Activated CD4-positive, alpha-beta T cell treated with anti-CD3 and anti-CD28 coated beads, Interleukin-2, amount 10 ng/mL, durations not matched to agents 7 days and 5 days (primary cell): ENCODE data around the gene SLC25A47. TPM values are rescaled to one million over a fixed set of nuclear protein-coding genes. Genes with fewer than 3 reads are reported as not detected.
A peak's percentile ranks its signal among the peaks of the same experiment; 100 is the strongest.
"Not testable (repeated sequence)": the region's sequence is repeated elsewhere in the genome, so short reads cannot be mapped to it uniquely, and the experiment has no call there.

Source experiments
- CTCF ChIA-PET: fragments of 350-600 bp; sonication (Branson Sonifier 250); formaldehyde crosslinking; loops from one replicate; lab custom pipeline; 2021; ENCODE audit warnings: antibody characterized with exemption; lab: Charles Lee
- POLR2A ChIA-PET: fragments of 350-600 bp; sonication (Branson Sonifier 250); formaldehyde crosslinking; loops from one replicate; lab custom pipeline; 2021; ENCODE audit warnings: antibody characterized with exemption; lab: Charles Lee
- DNase-seq: peaks from one replicate; pipeline ENCODE4 v3.0.0-alpha.2; 2020
- H3K27ac Mint-ChIP-seq: one replicate; pipeline ENCODE4 v1.8.0; 2021; ENCODE audit warnings: mild to moderate bottlenecking, moderate library complexity, mixed read lengths
- H3K27me3 Mint-ChIP-seq: one replicate; pipeline ENCODE4 v1.8.0; 2021; ENCODE audit warnings: mixed read lengths
- H3K36me3 Mint-ChIP-seq: one replicate; pipeline ENCODE4 v1.8.0; 2021; ENCODE audit warnings: low read depth, mixed read lengths
- H3K4me1 Mint-ChIP-seq: one replicate; pipeline ENCODE4 v1.8.0; 2021; ENCODE audit warnings: mixed read lengths
- H3K4me3 Mint-ChIP-seq: one replicate; pipeline ENCODE4 v1.8.0; 2021; ENCODE audit warnings: mild to moderate bottlenecking, moderate library complexity, mixed read lengths
- H3K9me3 Mint-ChIP-seq: one replicate; pipeline ENCODE4 v1.8.0; 2021; ENCODE audit warnings: mixed read lengths
- total RNA-seq, 2 experiments: library from RNA; stranded (reverse); gene quantifications; one replicate each; pipeline ENCODE4 v1.2.3, GENCODE V29; 2021

Gene SLC25A47, protein sequence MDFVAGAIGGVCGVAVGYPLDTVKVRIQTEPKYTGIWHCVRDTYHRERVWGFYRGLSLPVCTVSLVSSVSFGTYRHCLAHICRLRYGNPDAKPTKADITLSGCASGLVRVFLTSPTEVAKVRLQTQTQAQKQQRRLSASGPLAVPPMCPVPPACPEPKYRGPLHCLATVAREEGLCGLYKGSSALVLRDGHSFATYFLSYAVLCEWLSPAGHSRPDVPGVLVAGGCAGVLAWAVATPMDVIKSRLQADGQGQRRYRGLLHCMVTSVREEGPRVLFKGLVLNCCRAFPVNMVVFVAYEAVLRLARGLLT
- total RNA-seq = not detected

- Mint-ChIP-seq H3K9me3 (no peaks in the 10 kb centered on the region), H3K4me3 (no peak within 1 kb of the TSS), H3K27me3 (no peaks in the 10 kb centered on the region), H3K36me3 (no peaks in the 10 kb centered on the region), H3K4me1 (no peaks in the 10 kb centered on the region), H3K27ac (peak within 1 kb of the TSS; percentile 25)
- ChIA-PET CTCF (interaction anchor here (0.6 to 1.2 kb wide), 4 partner anchors 9 to 54 kb away, joined by 3 to 4 read pairs (median 3); no protein-coding TSS in a partner anchor), POLR2A (no interaction called here)
- DNase-seq = no peak
These were observed at the start of gene SLC25A47 for GRCh38 chr14:100323121-100323941. SLC25A47 (plus strand) TSS chr14:100323339; CDS start chr14:100323415, 76 bp downstream.

- no peak for DNase-seq
- Mint-ChIP-seq H3K4me1 (peaks cover 40% of the 10 kb centered on the region), H3K27me3 (no peaks in the 10 kb centered on the region), H3K9me3 (no peaks in the 10 kb centered on the region), H3K4me3 (no peak overlapping the region), H3K36me3 (peaks cover 27% of the 10 kb centered on the region), H3K27ac (peak overlapping the region; percentile 10)
- CTCF ChIA-PET = interaction anchor here (0.8 to 1.0 kb wide), 2 partner anchors 15 to 31 kb away, joined by 3 read pairs; no protein-coding TSS in a partner anchor
- POLR2A ChIA-PET = no interaction called here
These were observed 48.9 kb upstream of the SLC25A47 start for GRCh38 chr14:100274250-100274649.

- Mint-ChIP-seq H3K27me3 (no peaks in the 10 kb centered on the region), H3K36me3 (peaks cover 30% of the 10 kb centered on the region), H3K9me3 (no peaks in the 10 kb centered on the region), H3K27ac (no peak overlapping the region), H3K4me3 (no peak overlapping the region), H3K4me1 (peaks cover 45% of the 10 kb centered on the region)
- ChIA-PET POLR2A (no interaction called here), CTCF (interaction anchor here (1.6 kb wide), 1 partner anchor 10 kb away, joined by 9 read pairs; no protein-coding TSS in a partner anchor)
- no peak for DNase-seq
These were observed 47.9 kb upstream of the SLC25A47 start for GRCh38 chr14:100275214-100275613.

DNA sequence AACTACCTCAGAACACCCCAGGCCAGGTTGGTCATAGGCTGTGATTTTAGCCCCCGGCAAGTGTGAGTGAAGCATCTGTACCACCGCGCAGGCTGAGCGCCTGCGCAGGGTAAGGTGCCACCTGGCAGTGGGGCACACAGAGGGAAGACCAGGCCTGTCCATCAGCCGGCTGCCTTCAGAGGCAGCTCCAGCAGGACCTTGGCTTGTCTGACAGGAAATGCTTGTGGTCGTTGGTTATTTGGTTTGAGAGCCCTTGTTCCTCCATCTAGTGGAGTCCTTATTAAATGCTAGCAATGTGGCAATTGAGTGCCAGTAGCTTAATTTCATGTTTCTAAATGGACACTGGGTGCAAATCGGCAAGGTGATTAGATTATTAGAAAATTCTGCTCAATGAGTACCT, 44.4 kb upstream of the SLC25A47 start:
- CTCF ChIA-PET = no interaction called here
- DNase-seq = no peak
- Mint-ChIP-seq H3K4me1 (peaks cover 40% of the 10 kb centered on the region), H3K27me3 (no peaks in the 10 kb centered on the region), H3K4me3 (no peak overlapping the region), H3K9me3 (no peaks in the 10 kb centered on the region), H3K27ac (no peak overlapping the region), H3K36me3 (peaks cover 35% of the 10 kb centered on the region)
- POLR2A ChIA-PET = no interaction called here

DNA sequence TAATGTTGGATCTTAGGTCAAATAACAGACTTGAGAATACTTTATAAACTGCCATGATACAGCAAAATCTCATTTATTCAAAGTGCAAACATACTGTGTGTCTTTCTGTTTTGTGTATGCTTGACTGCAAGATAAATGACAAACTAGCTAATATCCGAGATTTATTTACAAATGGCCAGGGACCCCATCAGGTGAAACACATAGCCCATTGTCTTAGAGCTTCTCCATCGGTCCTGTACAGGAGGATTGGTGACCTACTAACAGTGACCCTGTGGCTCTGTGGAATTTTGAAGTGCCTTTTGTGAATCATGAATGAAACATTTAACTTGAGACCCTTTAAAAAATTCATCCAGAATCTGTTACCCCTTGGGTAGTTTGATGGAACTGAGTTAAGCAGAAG, 44.0 kb upstream of the SLC25A47 start:
- peaks cover 39% of the 10 kb centered on the region for H3K4me1 Mint-ChIP-seq
- CTCF ChIA-PET = no interaction called here
- H3K27me3 Mint-ChIP-seq = no peaks in the 10 kb centered on the region
- POLR2A ChIA-PET = no interaction called here
- H3K36me3 Mint-ChIP-seq = peaks cover 35% of the 10 kb centered on the region
- no peak overlapping the region for H3K27ac Mint-ChIP-seq
- DNase-seq = no peak
- no peaks in the 10 kb centered on the region for H3K9me3 Mint-ChIP-seq
- H3K4me3 Mint-ChIP-seq = no peak overlapping the region

DNA sequence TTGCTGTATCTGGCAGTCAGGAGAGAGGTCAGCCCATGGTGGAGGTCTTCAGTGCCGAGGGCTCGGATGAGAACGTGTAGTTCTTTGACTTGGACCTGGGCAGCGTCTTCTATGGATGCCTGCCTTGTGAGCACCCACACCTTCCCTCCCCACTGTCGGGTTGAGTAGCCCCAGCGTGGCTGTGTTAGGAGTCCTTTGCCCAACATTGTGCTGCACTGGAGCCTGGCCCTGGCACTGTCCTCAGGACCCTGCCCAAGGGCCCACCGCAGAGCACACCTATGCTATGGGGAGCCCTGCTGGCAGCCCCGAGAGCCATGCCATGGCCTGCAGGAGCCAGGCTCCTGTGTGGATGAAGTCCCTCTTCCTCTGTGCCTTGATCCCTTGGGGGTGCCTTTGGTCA, 43.6 kb upstream of the SLC25A47 start:
- Mint-ChIP-seq H3K27ac (no peak overlapping the region), H3K4me1 (peaks cover 39% of the 10 kb centered on the region), H3K36me3 (peaks cover 33% of the 10 kb centered on the region), H3K27me3 (no peaks in the 10 kb centered on the region), H3K9me3 (no peaks in the 10 kb centered on the region), H3K4me3 (no peak overlapping the region)
- ChIA-PET CTCF (no interaction called here), POLR2A (no interaction called here)
- DNase-seq = no peak

- Mint-ChIP-seq H3K36me3 (peaks cover 21% of the 10 kb centered on the region), H3K9me3 (no peaks in the 10 kb centered on the region), H3K27me3 (no peaks in the 10 kb centered on the region), H3K4me3 (no peak overlapping the region), H3K27ac (no peak overlapping the region), H3K4me1 (peaks cover 34% of the 10 kb centered on the region)
- ChIA-PET POLR2A (no interaction called here), CTCF (interaction anchor here (1.0 to 5.5 kb wide), 2 partner anchors 9 to 16 kb away, joined by 3 to 64 read pairs; no protein-coding TSS in a partner anchor)
- no peak for DNase-seq
These were observed 41.7 kb upstream of the SLC25A47 start for GRCh38 chr14:100281286-100282082.

GRCh38 chr14:100282083-100282350, 41.1 kb upstream of the SLC25A47 start:
- Mint-ChIP-seq H3K27ac (peak overlapping the region; percentile 26), H3K36me3 (peaks cover 19% of the 10 kb centered on the region), H3K9me3 (no peaks in the 10 kb centered on the region), H3K4me3 (no peak overlapping the region), H3K4me1 (peaks cover 34% of the 10 kb centered on the region), H3K27me3 (no peaks in the 10 kb centered on the region)
- CTCF ChIA-PET = interaction anchor here (1.0 to 5.5 kb wide), 2 partner anchors 8 to 16 kb away, joined by 3 to 64 read pairs; no protein-coding TSS in a partner anchor
- POLR2A ChIA-PET = no interaction called here
- DNase-seq = no peak

GRCh38 chr14:100282766-100283419, 40.2 kb upstream of the SLC25A47 start:
- ChIA-PET POLR2A (no interaction called here), CTCF (interaction anchor here (1.0 to 5.5 kb wide), 4 partner anchors 15 to 95 kb away, joined by 3 to 64 read pairs (median 4); no protein-coding TSS in a partner anchor)
- Mint-ChIP-seq H3K36me3 (peaks cover 15% of the 10 kb centered on the region), H3K9me3 (no peaks in the 10 kb centered on the region), H3K27me3 (no peaks in the 10 kb centered on the region), H3K4me1 (peaks cover 32% of the 10 kb centered on the region), H3K4me3 (no peak overlapping the region), H3K27ac (no peak overlapping the region)
- no peak for DNase-seq

GRCh38 chr14:100283436-100283835, 39.7 kb upstream of the SLC25A47 start:
- DNase-seq, POLR2A ChIA-PET, H3K4me3 Mint-ChIP-seq, H3K27me3 Mint-ChIP-seq, H3K27ac Mint-ChIP-seq, H3K9me3 Mint-ChIP-seq: not testable (repeated sequence)
- CTCF ChIA-PET = interaction anchor here (0.8 to 5.5 kb wide), 6 partner anchors 14 to 94 kb away, joined by 3 to 64 read pairs (median 4); no protein-coding TSS in a partner anchor
- peaks cover 15% of the 10 kb centered on the region for H3K36me3 Mint-ChIP-seq
- peaks cover 27% of the 10 kb centered on the region for H3K4me1 Mint-ChIP-seq

- H3K36me3 Mint-ChIP-seq = peaks cover 8% of the 10 kb centered on the region
- no peak for DNase-seq
- H3K9me3 Mint-ChIP-seq = no peaks in the 10 kb centered on the region
- H3K27me3 Mint-ChIP-seq = no peaks in the 10 kb centered on the region
- peaks cover 19% of the 10 kb centered on the region for H3K4me1 Mint-ChIP-seq
- ChIA-PET POLR2A (no interaction called here), CTCF (interaction anchor here (0.7 to 5.5 kb wide), 17 partner anchors 9 to 362 kb away, joined by 3 to 64 read pairs (median 4); partner anchors contain the start of gene SLC25A47)
- H3K27ac Mint-ChIP-seq = peak overlapping the region; percentile 10
- peak overlapping the region; percentile 50 for H3K4me3 Mint-ChIP-seq
These were observed 38.9 kb upstream of the SLC25A47 start for GRCh38 chr14:100283984-100284881.
